ENCODE data around the gene CYP51A1. TPM values are rescaled to one million over a fixed set of nuclear protein-coding genes. Genes with fewer than 3 reads are reported as not detected.

The CYP51A1 gene
- total and polyA plus RNA-seq, 2 of the 13 experiments (the other 11 are each of a cell fraction or from before 2014, with no cell fraction given): 15.4 to 260 TPM

DNA sequence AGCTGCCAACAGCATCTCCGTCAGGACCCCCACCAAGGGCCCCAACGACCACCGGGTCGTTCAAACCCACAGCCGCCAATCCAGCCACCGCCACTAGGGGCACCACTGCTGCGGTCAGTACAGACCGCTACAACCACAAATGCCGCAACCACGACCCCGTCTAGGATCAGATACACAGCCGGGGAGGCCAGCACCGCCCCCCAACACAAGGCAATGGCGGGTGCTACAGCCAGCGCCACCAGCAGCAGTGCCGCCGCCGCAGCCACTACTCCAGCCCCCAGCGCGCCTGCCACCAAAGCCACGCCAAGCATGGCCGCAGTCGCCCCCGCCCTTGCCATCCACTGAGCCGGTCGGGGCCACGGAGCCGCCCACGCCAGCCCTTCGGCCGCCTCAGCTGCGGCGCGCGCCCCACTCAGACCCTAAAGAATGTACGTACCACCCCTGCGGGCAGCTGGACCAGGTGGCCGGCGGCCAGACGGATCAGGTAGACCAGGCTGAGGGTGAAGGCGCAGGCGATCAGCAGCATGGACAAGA is 473 bp downstream of the CYP51A1 start (continued):
- TF ChIP-seq, protein P1, sequence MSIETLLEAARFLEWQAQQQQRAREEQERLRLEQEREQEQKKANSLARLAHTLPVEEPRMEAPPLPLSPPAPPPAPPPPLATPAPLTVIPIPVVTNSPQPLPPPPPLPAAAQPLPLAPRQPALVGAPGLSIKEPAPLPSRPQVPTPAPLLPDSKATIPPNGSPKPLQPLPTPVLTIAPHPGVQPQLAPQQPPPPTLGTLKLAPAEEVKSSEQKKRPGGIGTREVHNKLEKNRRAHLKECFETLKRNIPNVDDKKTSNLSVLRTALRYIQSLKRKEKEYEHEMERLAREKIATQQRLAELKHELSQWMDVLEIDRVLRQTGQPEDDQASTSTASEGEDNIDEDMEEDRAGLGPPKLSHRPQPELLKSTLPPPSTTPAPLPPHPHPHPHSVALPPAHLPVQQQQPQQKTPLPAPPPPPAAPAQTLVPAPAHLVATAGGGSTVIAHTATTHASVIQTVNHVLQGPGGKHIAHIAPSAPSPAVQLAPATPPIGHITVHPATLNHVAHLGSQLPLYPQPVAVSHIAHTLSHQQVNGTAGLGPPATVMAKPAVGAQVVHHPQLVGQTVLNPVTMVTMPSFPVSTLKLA (IDR thresholded peaks at IDR 0.05): no peak
- peak; percentile 79; the same call in 1 of the 2 replicates for TF ChIP-seq BCL3 (CRISPR knock-in tag; IDR thresholded peaks at IDR 0.05)
- peak; percentile 33; the same call in 1 of the 2 replicates for TF ChIP-seq ARNT2 (CRISPR knock-in tag; IDR thresholded peaks at IDR 0.05; ENCODE audit: low read depth)
- TF ChIP-seq ZKSCAN8 (CRISPR knock-in tag; IDR thresholded peaks at IDR 0.05; ENCODE audit: borderline replicate concordance): no peak
- TF ChIP-seq AKNA (CRISPR knock-in tag; IDR thresholded peaks at IDR 0.05; ENCODE audit: borderline replicate concordance): no peak
- TF ChIP-seq TOPORS (CRISPR knock-in tag; IDR thresholded peaks at IDR 0.05): no peak
- no peak for TF ChIP-seq NFYB (CRISPR knock-in tag; IDR thresholded peaks at IDR 0.05)
- TF ChIP-seq FOXM1 (CRISPR knock-in tag; IDR thresholded peaks at IDR 0.05): no peak
- peak; percentile 8; the same call in 1 of the 2 replicates for TF ChIP-seq ARID5B (CRISPR knock-in tag; IDR thresholded peaks at IDR 0.05)
- TF ChIP-seq TCF12 (IDR thresholded peaks at IDR 0.05): no peak
- TF ChIP-seq TCF12 (CRISPR knock-in tag; IDR thresholded peaks at IDR 0.05): peak; percentile 22; the same call in 1 of the 2 replicates
- TF ChIP-seq, protein P2, sequence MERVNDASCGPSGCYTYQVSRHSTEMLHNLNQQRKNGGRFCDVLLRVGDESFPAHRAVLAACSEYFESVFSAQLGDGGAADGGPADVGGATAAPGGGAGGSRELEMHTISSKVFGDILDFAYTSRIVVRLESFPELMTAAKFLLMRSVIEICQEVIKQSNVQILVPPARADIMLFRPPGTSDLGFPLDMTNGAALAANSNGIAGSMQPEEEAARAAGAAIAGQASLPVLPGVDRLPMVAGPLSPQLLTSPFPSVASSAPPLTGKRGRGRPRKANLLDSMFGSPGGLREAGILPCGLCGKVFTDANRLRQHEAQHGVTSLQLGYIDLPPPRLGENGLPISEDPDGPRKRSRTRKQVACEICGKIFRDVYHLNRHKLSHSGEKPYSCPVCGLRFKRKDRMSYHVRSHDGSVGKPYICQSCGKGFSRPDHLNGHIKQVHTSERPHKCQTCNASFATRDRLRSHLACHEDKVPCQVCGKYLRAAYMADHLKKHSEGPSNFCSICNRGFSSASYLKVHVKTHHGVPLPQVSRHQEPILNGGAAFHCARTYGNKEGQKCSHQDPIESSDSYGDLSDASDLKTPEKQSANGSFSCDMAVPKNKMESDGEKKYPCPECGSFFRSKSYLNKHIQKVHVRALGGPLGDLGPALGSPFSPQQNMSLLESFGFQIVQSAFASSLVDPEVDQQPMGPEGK (CRISPR knock-in tag; IDR thresholded peaks at IDR 0.05): peak; percentile 76
- no peak for TF ChIP-seq ZNF768 (CRISPR knock-in tag; IDR thresholded peaks at IDR 0.05)
- TF ChIP-seq DMAP1 (CRISPR knock-in tag; IDR thresholded peaks at IDR 0.05): 0 out of 2 replicates have a peak, but pooled peaks have one; percentile 11
- no peak for TF ChIP-seq NFYC (CRISPR knock-in tag; IDR thresholded peaks at IDR 0.05)
- no peak for TF ChIP-seq ZNF383 (CRISPR knock-in tag; IDR thresholded peaks at IDR 0.05; ENCODE audit: borderline replicate concordance)

Measured in HepG2 (cell line).